Measurements from ENCODE around the gene PDZD2.
"Not testable (repeated sequence)": the region's sequence is repeated elsewhere in the genome, so short reads cannot be mapped to it uniquely, and the experiment has no call there.

Gene PDZD2

GRCh38 chr5:31728039-31728438 is 89.1 kb downstream of the PDZD2 start:
- no peak for DNase-seq (ENCODE audit: extremely low spot score)
- ChIA-PET CTCF (interaction anchor here (1.1 to 2.0 kb wide), 2 partner anchors 11 to 81 kb away, joined by 3 to 6 read pairs; no protein-coding TSS in a partner anchor), POLR2A (no interaction called here)
- no peak for TF ChIP-seq CTCF (IDR thresholded peaks at IDR 0.05; ENCODE audit: control extremely low read depth, extremely low read depth, low read depth, missing control alignments)

- DNase-seq (ENCODE audit: extremely low spot score); POLR2A ChIA-PET: not testable (repeated sequence)
- CTCF ChIA-PET = interaction anchor here (1.1 to 2.0 kb wide), 2 partner anchors 12 to 80 kb away, joined by 3 to 6 read pairs; no protein-coding TSS in a partner anchor
Observed at GRCh38 chr5:31728806-31729205, 89.9 kb downstream of the PDZD2 start.

GRCh38 chr5:31730139-31730538 is 91.2 kb downstream of the PDZD2 start:
- no peak for DNase-seq (ENCODE audit: extremely low spot score)
- no peak for TF ChIP-seq CTCF (IDR thresholded peaks at IDR 0.05; ENCODE audit: control extremely low read depth, extremely low read depth, low read depth, missing control alignments)
- ChIA-PET CTCF (no interaction called here), POLR2A (no interaction called here)

- DNase-seq (ENCODE audit: extremely low spot score) = no peak
- CTCF ChIA-PET = no interaction called here
- TF ChIP-seq CTCF (IDR thresholded peaks at IDR 0.05; ENCODE audit: control extremely low read depth, extremely low read depth, low read depth, missing control alignments) = no peak
- POLR2A ChIA-PET = no interaction called here
Observed at GRCh38 chr5:31731016-31731415, 92.1 kb downstream of the PDZD2 start.

GRCh38 chr5:31731710-31732301 is 92.9 kb downstream of the PDZD2 start:
- CTCF ChIA-PET = no interaction called here
- POLR2A ChIA-PET = no interaction called here
- DNase-seq (ENCODE audit: extremely low spot score) = no peak
- TF ChIP-seq CTCF (IDR thresholded peaks at IDR 0.05; ENCODE audit: control extremely low read depth, extremely low read depth, low read depth, missing control alignments) = no peak

GRCh38 chr5:31732821-31733220 is 93.9 kb downstream of the PDZD2 start:
- DNase-seq (ENCODE audit: extremely low spot score); POLR2A ChIA-PET: not testable (repeated sequence)
- CTCF ChIA-PET = interaction anchor here (1.0 to 1.8 kb wide), 2 partner anchors 13 to 21 kb away, joined by 3 to 6 read pairs; no protein-coding TSS in a partner anchor

GRCh38 chr5:31733371-31733770 is 94.4 kb downstream of the PDZD2 start:
- CTCF ChIA-PET = interaction anchor here (1.0 to 1.8 kb wide), 2 partner anchors 14 to 21 kb away, joined by 3 to 6 read pairs; no protein-coding TSS in a partner anchor
- POLR2A ChIA-PET = no interaction called here
- DNase-seq (ENCODE audit: extremely low spot score) = no peak
- no peak for TF ChIP-seq CTCF (IDR thresholded peaks at IDR 0.05; ENCODE audit: control extremely low read depth, extremely low read depth, low read depth, missing control alignments)

GRCh38 chr5:31736127-31736526 is 97.2 kb downstream of the PDZD2 start:
- ChIA-PET POLR2A (no interaction called here), CTCF (no interaction called here)
- no peak for DNase-seq (ENCODE audit: extremely low spot score)
- no peak for TF ChIP-seq CTCF (IDR thresholded peaks at IDR 0.05; ENCODE audit: control extremely low read depth, extremely low read depth, low read depth, missing control alignments)

All from GM10248 (cell line).